MM.1S (cell line): ENCODE measurements around the gene PRKCA.

Source experiments
- DNase-seq: peaks from one replicate; pipeline ENCODE4 v3.0.0-alpha.2; 2015
- H2AFZ ChIP-seq: fragments of 300-600 bp; sonication (generic); 2 replicates; pipeline ENCODE4 v1.6.0; 2016; ENCODE audit warnings: antibody characterized with exemption, low read length
- H3F3A ChIP-seq: fragments of 300-600 bp; sonication (generic); 2 replicates; pipeline ENCODE4 v1.6.1; 2016; ENCODE audit warnings: mild to moderate bottlenecking, antibody characterized with exemption, low read length, moderate library complexity, mixed read lengths; ENCODE audit not compliant: insufficient read depth
- H3K27ac ChIP-seq: fragments of 300-600 bp; sonication (generic); 2 replicates; pipeline ENCODE4 v1.5.1; 2016; ENCODE audit warnings: mild to moderate bottlenecking, low read length
- H3K27me3 ChIP-seq: fragments of 300-600 bp; sonication (generic); replicated peaks from 2 replicates; pipeline ENCODE4 v1.6.0; 2016; ENCODE audit warnings: low read length; ENCODE audit not compliant: insufficient read depth
- H3K36me3 ChIP-seq: fragments of 300-600 bp; sonication (generic); replicated peaks from 2 replicates; pipeline ENCODE4 v1.6.1; 2016; ENCODE audit warnings: mild to moderate bottlenecking, low read length, mixed read lengths; ENCODE audit not compliant: insufficient read depth
- H3K4me1 ChIP-seq: fragments of 300-600 bp; sonication (generic); 2 replicates; pipeline ENCODE4 v1.6.1; 2016; ENCODE audit warnings: low read length, mixed read lengths
- H3K4me2 ChIP-seq: fragments of 300-600 bp; sonication (generic); 2 replicates; pipeline ENCODE4 v1.6.0; 2016; ENCODE audit warnings: low read depth, low read length
- H3K4me3 ChIP-seq: fragments of 300-600 bp; sonication (generic); 2 replicates; pipeline ENCODE4 v1.5.1; 2016; ENCODE audit warnings: low read length, mixed read lengths
- H3K79me2 ChIP-seq: fragments of 300-600 bp; sonication (generic); 2 replicates; pipeline ENCODE4 v1.6.1; 2016; ENCODE audit warnings: mixed run types, low read length, mixed read lengths
- H3K9ac ChIP-seq: fragments of 300-600 bp; sonication (generic); 2 replicates; pipeline ENCODE4 v1.6.1; 2016; ENCODE audit warnings: low read length, mixed read lengths
- H3K9me2 ChIP-seq: fragments of 300-600 bp; sonication (generic); replicated peaks from 2 replicates; pipeline ENCODE4 v1.6.1; 2016; ENCODE audit warnings: mild to moderate bottlenecking, low read length, mixed read lengths; ENCODE audit not compliant: insufficient read depth
- H3K9me3 ChIP-seq: fragments of 300-600 bp; sonication (generic); replicated peaks from 2 replicates; pipeline ENCODE4 v1.6.1; 2016; ENCODE audit warnings: mild to moderate bottlenecking, low read length, mixed read lengths; ENCODE audit not compliant: insufficient read depth
- H4K20me1 ChIP-seq: fragments of 300-600 bp; sonication (generic); 2 replicates; pipeline ENCODE4 v1.6.1; 2016; ENCODE audit warnings: mild to moderate bottlenecking, low read length, moderate library complexity, mixed read lengths; ENCODE audit not compliant: insufficient read depth
- CTCF ChIP-seq: fragments of 300-600 bp; sonication (generic); IDR thresholded peaks from 2 replicates; pipeline ENCODE4 v1.5.1; 2016; ENCODE audit warnings: antibody characterized with exemption, low read length, mixed read lengths
- EZH2 ChIP-seq: fragments of 300-600 bp; sonication (generic); optimal IDR thresholded peaks from 2 replicates; pipeline ENCODE3; 2017; ENCODE audit warnings: low read depth, mild to moderate bottlenecking, antibody characterized with exemption, low read length, mixed read lengths
- EZH2phosphoT487 ChIP-seq: fragments of 300-600 bp; sonication (generic); IDR thresholded peaks from 2 replicates; pipeline ENCODE4 v1.6.1; 2018; ENCODE audit warnings: antibody characterized with exemption, low read length

PRKCA gene

GRCh38 chr17:66755944-66756290 is 453.5 kb downstream of the PRKCA start:
- no peak for DNase-seq
- H3K36me3 ChIP-seq = no peaks in the 10 kb centered on the region
- H3K4me3 ChIP-seq = no peak overlapping the region

GRCh38 chr17:66760324-66760723 is 457.9 kb downstream of the PRKCA start:
- Histone ChIP-seq H3K79me2 (no peaks in the 10 kb centered on the region), H3K27me3 (no peaks in the 10 kb centered on the region), H3K27ac (no peak overlapping the region), H3K9me2 (no peaks in the 10 kb centered on the region), H3K36me3 (no peaks in the 10 kb centered on the region), H4K20me1 (no peaks in the 10 kb centered on the region), H3K4me3 (no peak overlapping the region), H3K4me1 (no peaks in the 10 kb centered on the region), H3K9me3 (no peaks in the 10 kb centered on the region), H3K9ac (no peak overlapping the region), H3K4me2 (no peak overlapping the region), H2AFZ (no peak overlapping the region), H3F3A (no peaks in the 10 kb centered on the region)
- no peak for DNase-seq
- TF ChIP-seq EZH2phosphoT487 (no peak), EZH2 (no peak), CTCF (no peak)

More at GRCh38 chr17:66755944-66756290, 453.5 kb downstream of the PRKCA start:
- no peaks in the 10 kb centered on the region for H3K79me2 ChIP-seq
- no peaks in the 10 kb centered on the region for H3K4me1 ChIP-seq
- H3K9ac ChIP-seq = no peak overlapping the region
- H3K27ac ChIP-seq = no peak overlapping the region
- no peaks in the 10 kb centered on the region for H3K9me3 ChIP-seq
- no peak overlapping the region for H3K4me2 ChIP-seq
- no peaks in the 10 kb centered on the region for H4K20me1 ChIP-seq
- no peaks in the 10 kb centered on the region for H3K9me2 ChIP-seq
- H2AFZ ChIP-seq = no peak overlapping the region
- H3F3A ChIP-seq = no peaks in the 10 kb centered on the region
- TF ChIP-seq CTCF = no peak
- H3K27me3 ChIP-seq = no peaks in the 10 kb centered on the region

GRCh38 chr17:66762276-66762675 is 459.9 kb downstream of the PRKCA start:
- no peaks in the 10 kb centered on the region for H3K79me2 ChIP-seq
- no peaks in the 10 kb centered on the region for H4K20me1 ChIP-seq
- no peak overlapping the region for H2AFZ ChIP-seq
- no peaks in the 10 kb centered on the region for H3K9me3 ChIP-seq
- H3K27me3 ChIP-seq = no peaks in the 10 kb centered on the region
- no peak overlapping the region for H3K4me3 ChIP-seq
- H3K36me3 ChIP-seq = no peaks in the 10 kb centered on the region
- H3K4me2 ChIP-seq = no peak overlapping the region
- no peak for DNase-seq
- H3K4me1 ChIP-seq = no peaks in the 10 kb centered on the region
- no peaks in the 10 kb centered on the region for H3F3A ChIP-seq
- no peak overlapping the region for H3K27ac ChIP-seq
- no peaks in the 10 kb centered on the region for H3K9me2 ChIP-seq
- H3K9ac ChIP-seq = no peak overlapping the region
- TF ChIP-seq CTCF (no peak), EZH2 (no peak), EZH2phosphoT487 (no peak)

- Histone ChIP-seq H3K27ac (no peak overlapping the region), H3F3A (no peaks in the 10 kb centered on the region), H3K4me3 (no peak overlapping the region), H3K4me1 (no peaks in the 10 kb centered on the region), H3K9me2 (no peaks in the 10 kb centered on the region), H4K20me1 (no peaks in the 10 kb centered on the region), H3K36me3 (no peaks in the 10 kb centered on the region), H3K9ac (no peak overlapping the region), H3K9me3 (no peaks in the 10 kb centered on the region), H2AFZ (no peak overlapping the region), H3K79me2 (no peaks in the 10 kb centered on the region), H3K4me2 (no peak overlapping the region), H3K27me3 (no peaks in the 10 kb centered on the region)
- TF ChIP-seq EZH2phosphoT487 (no peak), CTCF (no peak), EZH2 (no peak)
- no peak for DNase-seq
Observed at GRCh38 chr17:66763056-66763455, 460.6 kb downstream of the PRKCA start.
